Measurements from ENCODE around the gene PARN. TPM values are rescaled to one million over a fixed set of nuclear protein-coding genes. Genes with fewer than 3 reads are reported as not detected.

The PARN gene
- total RNA-seq, 1 experiment from 2014 or later, result 56.2 TPM

- no peak overlapping the region for H2BK15ac ChIP-seq (ENCODE audit: low read depth, low read length)
- no peaks in the 10 kb centered on the region; the same call in 1 of the 2 replicates for H3K27me3 Mint-ChIP-seq (ENCODE audit: low read depth)
- no peak overlapping the region for H3K4ac ChIP-seq (ENCODE audit: low read depth, low read length)
- no peak overlapping the region for H4K8ac ChIP-seq (replicated peaks; ENCODE audit: insufficient read length, low read depth, low read length)
- H3K79me1 ChIP-seq (ENCODE audit: insufficient read depth, low read depth, low read length, poor library complexity, severe bottlenecking), result no peaks in the 10 kb centered on the region
- no peak overlapping the region for H2AK5ac ChIP-seq (ENCODE audit: insufficient read length, low read length)
- H3K4me3 Mint-ChIP-seq, result no peak overlapping the region
- peaks cover 0 to 8% (median 0%) of the 10 kb centered on the region in 3 experiments; a peak in 1 of 7 replicates for H3K36me3 Mint-ChIP-seq (ENCODE audit: insufficient read depth in 1 of 3, low read depth in 3 of 3)
- H3K14ac ChIP-seq (ENCODE audit: insufficient read depth, low read length), result no peak overlapping the region
- no peak for TF ChIP-seq CTCF (conservative IDR thresholded peaks at IDR 0.05)
- H2BK12ac ChIP-seq (ENCODE audit: insufficient read length, low read depth, low read length), result no peak overlapping the region
- no peak overlapping the region for H4K5ac ChIP-seq (ENCODE audit: insufficient read length, low read depth, low read length)
- no peak overlapping the region for H3K23ac ChIP-seq (ENCODE audit: insufficient read length, low read depth, low read length)
- no peak for DNase-seq
- no peak overlapping the region for H2BK5ac ChIP-seq (ENCODE audit: insufficient read length, low read length)
- WGBS (ENCODE audit: extremely low coverage, insufficient read length, low lambda C conversion rate), result no CpG with 5 or more reads among the region's 18 CpGs
- H3K4me1 ChIP-seq (ENCODE audit: insufficient read depth, low read length), result peaks cover 4% of the 10 kb centered on the region; the same call in 1 of the 2 replicates
- H2AFZ ChIP-seq (ENCODE audit: low read length), result no peak overlapping the region
- no peak overlapping the region for H3K9ac ChIP-seq (ENCODE audit: extremely low read depth, insufficient read length, low read length)
- no peaks in the 10 kb centered on the region for H3K27me3 ChIP-seq (ENCODE audit: insufficient read depth, low read length)
- H3K27ac Mint-ChIP-seq, result peak overlapping the region; percentile 25 to 80 (median 66); a peak in 6 of 7 replicates
- H4K91ac ChIP-seq (ENCODE audit: insufficient read length, low read depth, low read length), result no peak overlapping the region
- peaks cover 48 to 55% of the 10 kb centered on the region in 2 experiments for H3K4me1 Mint-ChIP-seq
- H4K20me1 ChIP-seq (ENCODE audit: control insufficient read depth, insufficient read depth, insufficient read length), result no peaks in the 10 kb centered on the region
- H2BK120ac ChIP-seq (ENCODE audit: low read depth, low read length, poor library complexity, severe bottlenecking), result no peak overlapping the region
- H3K27ac ChIP-seq (ENCODE audit: insufficient read length, low read depth, low read length), result no peak overlapping the region
- no peak overlapping the region for H2BK20ac ChIP-seq (ENCODE audit: low read depth, low read length, poor library complexity, severe bottlenecking)
- no peak overlapping the region for H3T11ph ChIP-seq (ENCODE audit: low read length)
- H3K23me2 ChIP-seq (ENCODE audit: insufficient read length, low read depth, low read length, poor library complexity, severe bottlenecking), result no peaks in the 10 kb centered on the region
- no peaks in the 10 kb centered on the region for H3K9me3 ChIP-seq (ENCODE audit: control insufficient read depth, low read depth, low read length)
- H3K18ac ChIP-seq (ENCODE audit: insufficient read length, low read depth, low read length), result no peak overlapping the region
- H3K79me2 ChIP-seq (ENCODE audit: insufficient read depth, low read length), result no peaks in the 10 kb centered on the region
- no peak overlapping the region for H3K4me2 ChIP-seq (ENCODE audit: insufficient read depth, insufficient read length, low read length)
- H3K56ac ChIP-seq (ENCODE audit: insufficient read length, low read depth, low read length), result no peak overlapping the region
- no peaks in the 10 kb centered on the region for H3K9me3 Mint-ChIP-seq
Measured at GRCh38 chr16:14495213-14496046, 134.6 kb downstream of the PARN start.
